DND-41 (cell line): Measurements from ENCODE around the gene CACNA1I.

Source experiments
- ATAC-seq: fragments of 200-7000 bp; cut with Tn5 transposase; 3 replicates; pipeline ENCODE4 v1.9.1; 2021; ENCODE audit warnings: low read depth; ENCODE audit not compliant: insufficient read depth
- DNase-seq: peaks from one replicate; pipeline ENCODE4 v3.0.0-alpha.2; 2020
- H2AFZ ChIP-seq: 2 replicates; pipeline ENCODE4 v1.6.0; 2012; ENCODE audit warnings: low read depth, low read length
- H3K27ac ChIP-seq: 2 replicates; pipeline ENCODE4 v1.5.1; 2012; ENCODE audit warnings: low read length, inconsistent platforms
- H3K27me3 ChIP-seq: fragments of 200-600 bp; sonication (generic); 2 replicates; pipeline ENCODE4 v1.6.0; 2012; ENCODE audit warnings: low read length, mild to moderate bottlenecking, inconsistent platforms; ENCODE audit not compliant: insufficient read depth, poor library complexity
- H3K36me3 ChIP-seq: 2 replicates; pipeline ENCODE4 v1.5.1; 2012; ENCODE audit warnings: low read length, inconsistent platforms; ENCODE audit not compliant: insufficient read depth
- H3K4me1 ChIP-seq: 2 replicates; pipeline ENCODE4 v1.5.1; 2012; ENCODE audit warnings: mild to moderate bottlenecking, low read length; ENCODE audit not compliant: insufficient read depth
- H3K4me2 ChIP-seq: 2 replicates; pipeline ENCODE4 v1.6.0; 2012; ENCODE audit warnings: mild to moderate bottlenecking, moderate library complexity, low read length, inconsistent platforms; ENCODE audit not compliant: insufficient read depth
- H3K4me3 ChIP-seq, 2 experiments: fragments of 200-600 bp in 1 of 2; shearing (Covaris generic) in 1 of 2; 2 replicates each; pipeline ENCODE4 v1.5.1; 2012 to 2016; ENCODE audit warnings: inconsistent platforms in 2 of 2, low read length in 2 of 2, mild to moderate bottlenecking in 2 of 2, low read depth in 1 of 2, moderate library complexity in 1 of 2
- H3K79me2 ChIP-seq: 2 replicates; pipeline ENCODE4 v1.6.0; 2012; ENCODE audit warnings: low read length, inconsistent platforms; ENCODE audit not compliant: insufficient read depth
- H3K9ac ChIP-seq: 2 replicates; pipeline ENCODE4 v1.6.0; 2012; ENCODE audit warnings: low read depth, mild to moderate bottlenecking, inconsistent platforms, low read length, moderate library complexity
- H3K9me3 ChIP-seq: 2 replicates; pipeline ENCODE4 v1.5.1; 2012; ENCODE audit warnings: low read length, moderate library complexity, mild to moderate bottlenecking, inconsistent platforms; ENCODE audit not compliant: insufficient read depth, severe bottlenecking
- H4K20me1 ChIP-seq: 2 replicates; pipeline ENCODE4 v1.6.0; 2012; ENCODE audit warnings: low read length; ENCODE audit not compliant: insufficient read depth
- EZH2 ChIP-seq: IDR thresholded peaks from 3 replicates; pipeline ENCODE4 v1.6.1; 2012; ENCODE audit warnings: borderline replicate concordance, low read depth, mild to moderate bottlenecking, moderate library complexity, low read length, inconsistent platforms; ENCODE audit not compliant: severe bottlenecking
- TF ChIP-seq, protein P1 (sequence below): IDR thresholded peaks from 2 replicates; pipeline ENCODE4 v1.5.1; 2012; ENCODE audit warnings: borderline replicate concordance, low read length, moderate library complexity, mild to moderate bottlenecking; ENCODE audit not compliant: poor library complexity, severe bottlenecking; ENCODE audit errors: extremely low read depth

The CACNA1I gene

DNA sequence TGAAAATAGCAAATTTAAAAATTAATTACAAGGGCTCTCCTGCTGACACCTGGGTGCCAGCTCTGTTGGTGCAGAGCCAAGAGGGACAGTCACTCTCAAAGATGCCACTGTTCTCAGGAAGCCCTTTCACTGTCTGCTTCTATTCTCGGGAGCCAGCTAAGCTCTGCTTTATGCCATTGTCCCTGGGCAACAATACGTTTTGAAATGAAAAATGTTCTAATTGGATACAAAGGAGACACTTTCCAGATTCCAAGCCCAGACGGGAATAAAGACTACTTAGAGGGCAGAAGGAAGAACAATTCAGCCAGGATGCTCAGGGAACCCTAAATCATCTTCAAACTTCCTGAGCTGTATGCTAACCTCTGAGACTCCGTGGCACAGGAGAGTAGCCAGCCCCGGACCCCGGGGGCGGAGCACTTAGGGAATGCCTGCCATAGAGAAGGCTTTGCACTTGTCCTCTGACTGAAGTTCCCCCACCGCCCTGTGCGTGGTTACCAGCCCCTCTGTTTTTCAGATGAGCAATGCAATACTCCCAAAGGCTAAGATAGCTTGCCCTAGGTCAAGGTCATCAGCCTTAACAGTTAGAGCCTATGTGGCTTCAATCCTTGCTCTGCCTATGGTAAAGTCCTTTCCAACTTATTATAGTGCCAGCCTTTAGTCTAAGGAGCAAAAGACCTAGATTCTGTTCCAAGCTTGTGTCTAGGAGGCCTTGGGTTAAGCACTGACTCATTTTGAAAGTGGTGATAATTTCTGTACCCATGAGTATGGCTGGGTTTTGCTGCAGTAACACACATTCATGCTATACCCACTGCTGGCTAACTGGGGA lies 150.9 kb downstream of the CACNA1I start:
- TF ChIP-seq, protein P1, sequence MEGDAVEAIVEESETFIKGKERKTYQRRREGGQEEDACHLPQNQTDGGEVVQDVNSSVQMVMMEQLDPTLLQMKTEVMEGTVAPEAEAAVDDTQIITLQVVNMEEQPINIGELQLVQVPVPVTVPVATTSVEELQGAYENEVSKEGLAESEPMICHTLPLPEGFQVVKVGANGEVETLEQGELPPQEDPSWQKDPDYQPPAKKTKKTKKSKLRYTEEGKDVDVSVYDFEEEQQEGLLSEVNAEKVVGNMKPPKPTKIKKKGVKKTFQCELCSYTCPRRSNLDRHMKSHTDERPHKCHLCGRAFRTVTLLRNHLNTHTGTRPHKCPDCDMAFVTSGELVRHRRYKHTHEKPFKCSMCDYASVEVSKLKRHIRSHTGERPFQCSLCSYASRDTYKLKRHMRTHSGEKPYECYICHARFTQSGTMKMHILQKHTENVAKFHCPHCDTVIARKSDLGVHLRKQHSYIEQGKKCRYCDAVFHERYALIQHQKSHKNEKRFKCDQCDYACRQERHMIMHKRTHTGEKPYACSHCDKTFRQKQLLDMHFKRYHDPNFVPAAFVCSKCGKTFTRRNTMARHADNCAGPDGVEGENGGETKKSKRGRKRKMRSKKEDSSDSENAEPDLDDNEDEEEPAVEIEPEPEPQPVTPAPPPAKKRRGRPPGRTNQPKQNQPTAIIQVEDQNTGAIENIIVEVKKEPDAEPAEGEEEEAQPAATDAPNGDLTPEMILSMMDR, result no peak
- TF ChIP-seq EZH2, result no peak
- H3K79me2 ChIP-seq, result no peaks in the 10 kb centered on the region
- no peak overlapping the region for H3K9ac ChIP-seq
- DNase-seq, result no peak
- no peaks in the 10 kb centered on the region for H3K9me3 ChIP-seq
- H3K4me2 ChIP-seq, result no peak overlapping the region
- no peaks in the 10 kb centered on the region for H3K36me3 ChIP-seq
- no peaks in the 10 kb centered on the region for H3K27me3 ChIP-seq
- no peaks in the 10 kb centered on the region for H3K4me1 ChIP-seq
- H3K27ac ChIP-seq, result no peak overlapping the region
- H3K4me3 ChIP-seq, result no peak overlapping the region
- H2AFZ ChIP-seq, result no peak overlapping the region
- no peaks in the 10 kb centered on the region for H4K20me1 ChIP-seq
- ATAC-seq, result no peak

DNA sequence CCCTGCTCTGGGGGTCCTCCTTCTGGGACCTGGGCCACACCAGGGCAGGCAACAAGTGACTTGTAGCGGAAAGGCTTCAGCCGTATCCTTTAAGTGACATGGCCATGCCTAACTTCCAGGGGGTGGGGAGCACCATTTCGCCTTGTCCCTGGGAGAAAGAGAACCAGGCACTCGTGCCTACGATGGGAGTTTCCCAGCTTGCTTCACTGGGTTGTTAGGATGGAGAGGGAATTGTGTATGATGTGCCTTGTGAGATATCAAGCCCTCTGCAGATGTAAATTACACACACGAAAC lies 151.4 kb downstream of the CACNA1I start:
- Histone ChIP-seq H3K4me1 (no peaks in the 10 kb centered on the region), H3K4me3 (no peak overlapping the region), H3K27me3 (no peaks in the 10 kb centered on the region), H3K9me3 (no peaks in the 10 kb centered on the region), H4K20me1 (no peaks in the 10 kb centered on the region), H3K4me2 (no peak overlapping the region), H3K36me3 (no peaks in the 10 kb centered on the region), H3K79me2 (no peaks in the 10 kb centered on the region), H2AFZ (no peak overlapping the region), H3K27ac (no peak overlapping the region), H3K9ac (no peak overlapping the region)
- no peak for ATAC-seq
- DNase-seq, result no peak
- TF ChIP-seq, protein P1, result no peak
- TF ChIP-seq EZH2, result no peak

DNA sequence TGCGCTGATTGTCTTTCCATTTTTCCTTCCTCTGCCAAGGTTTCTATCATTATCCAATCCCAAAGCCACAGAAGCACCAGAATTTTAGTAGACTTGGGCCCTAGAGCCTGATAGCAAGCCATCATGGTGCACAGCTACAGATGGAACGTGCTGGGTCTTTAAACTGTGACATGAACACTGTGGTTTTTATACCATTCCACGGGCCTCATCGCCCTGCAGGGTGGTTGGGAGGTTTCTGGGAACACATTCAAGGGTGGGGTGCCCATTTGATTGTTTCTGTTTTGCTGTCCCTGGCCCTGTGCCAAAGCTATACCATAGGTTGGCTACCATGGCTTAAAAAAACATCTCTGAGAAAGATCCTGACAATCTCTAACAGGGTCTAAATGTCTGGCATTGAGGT lies 151.9 kb downstream of the CACNA1I start:
- ATAC-seq (no peak), DNase-seq (no peak)
- Histone ChIP-seq H3K4me2 (no peak overlapping the region), H3K79me2 (no peaks in the 10 kb centered on the region), H4K20me1 (no peaks in the 10 kb centered on the region), H3K9ac (no peak overlapping the region), H3K36me3 (no peaks in the 10 kb centered on the region), H3K27ac (no peak overlapping the region), H3K4me3 (no peak overlapping the region), H2AFZ (no peak overlapping the region), H3K9me3 (no peaks in the 10 kb centered on the region), H3K27me3 (no peaks in the 10 kb centered on the region), H3K4me1 (no peaks in the 10 kb centered on the region)
- TF ChIP-seq EZH2, result no peak
- TF ChIP-seq, protein P1, result no peak

DNA sequence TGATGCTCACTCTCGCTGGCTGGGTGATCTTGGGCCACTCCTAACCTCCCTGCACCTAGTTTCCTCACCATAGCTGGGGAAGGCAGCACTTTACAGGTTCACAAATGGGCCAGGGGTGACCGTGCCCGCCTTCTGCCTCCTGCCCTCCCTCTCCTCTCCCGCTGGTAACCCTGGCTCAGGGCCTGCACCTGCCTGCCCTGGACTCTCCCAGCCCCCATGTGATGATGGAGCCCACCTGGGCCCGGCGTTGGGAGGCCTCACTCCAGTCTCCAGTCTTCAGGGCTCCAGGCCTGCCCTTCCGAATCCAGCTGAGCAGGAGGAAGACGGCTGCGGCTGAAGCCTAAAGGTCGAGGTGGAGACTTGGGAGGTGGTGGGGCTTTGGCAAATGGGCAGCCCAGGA lies 152.9 kb downstream of the CACNA1I start:
- Histone ChIP-seq H3K9me3 (no peaks in the 10 kb centered on the region), H3K27ac (no peak overlapping the region), H3K27me3 (no peaks in the 10 kb centered on the region), H3K4me2 (no peak overlapping the region), H3K36me3 (no peaks in the 10 kb centered on the region), H4K20me1 (no peaks in the 10 kb centered on the region), H3K9ac (no peak overlapping the region), H3K79me2 (no peaks in the 10 kb centered on the region), H3K4me3 (no peak overlapping the region), H2AFZ (no peak overlapping the region), H3K4me1 (no peaks in the 10 kb centered on the region)
- TF ChIP-seq, protein P1, result no peak
- no peak for TF ChIP-seq EZH2
- ATAC-seq (no peak), DNase-seq (no peak)
